BLaER1 (cell line): ENCODE data around the gene USP31.

Experiments used
- H3K27ac ChIP-seq: shearing (Covaris generic); formaldehyde crosslinking; 2 replicates; pipeline ENCODE4 v1.8.1; 2022
- H3K27me3 ChIP-seq: shearing (Covaris generic); formaldehyde crosslinking; 2 replicates; pipeline ENCODE4 v1.8.1; 2022
- H3K36me3 ChIP-seq: shearing (Covaris generic); formaldehyde crosslinking; 2 replicates; pipeline ENCODE4 v1.8.1; 2022
- H3K4me1 ChIP-seq: shearing (Covaris generic); formaldehyde crosslinking; 2 replicates; pipeline ENCODE4 v1.8.1; 2022
- H3K4me2 ChIP-seq: shearing (Covaris generic); formaldehyde crosslinking; 2 replicates; pipeline ENCODE4 v1.8.1; 2022
- H3K4me3 ChIP-seq: shearing (Covaris generic); formaldehyde crosslinking; 2 replicates; pipeline ENCODE4 v1.8.1; 2022
- H3K9ac ChIP-seq: shearing (Covaris generic); formaldehyde crosslinking; 2 replicates; pipeline ENCODE4 v1.8.1; 2022
- H3K9me3 ChIP-seq: shearing (Covaris generic); formaldehyde crosslinking; 2 replicates; pipeline ENCODE4 v1.8.1; 2022
- H4K20me1 ChIP-seq: shearing (Covaris generic); formaldehyde crosslinking; 2 replicates; pipeline ENCODE4 v1.8.1; 2022
- Cebpa-rat ChIP-seq: shearing (Covaris generic); IDR thresholded peaks from 2 replicates; pipeline ENCODE4 v1.8.1; 2022

Gene USP31

GRCh38 chr16:23072084-23072599 is 77.1 kb downstream of the USP31 start:
- H3K4me1 ChIP-seq: peaks cover 16% of the 10 kb centered on the region
- 0 out of 2 replicates have a peak overlapping the region, but pooled peaks have one; percentile 41 for H3K27ac ChIP-seq
- no peak for TF ChIP-seq Cebpa-rat
- no peak overlapping the region for H3K9ac ChIP-seq
- peak overlapping the region; percentile 73 for H3K4me2 ChIP-seq
- no peaks in the 10 kb centered on the region for H3K27me3 ChIP-seq
- no peaks in the 10 kb centered on the region for H4K20me1 ChIP-seq
- no peak overlapping the region for H3K4me3 ChIP-seq
- H3K36me3 ChIP-seq: peaks cover 85% of the 10 kb centered on the region
- H3K9me3 ChIP-seq: no peaks in the 10 kb centered on the region

- no peaks in the 10 kb centered on the region for H3K27me3 ChIP-seq
- no peak overlapping the region for H3K4me3 ChIP-seq
- H4K20me1 ChIP-seq: no peaks in the 10 kb centered on the region
- peaks cover 87% of the 10 kb centered on the region for H3K36me3 ChIP-seq
- H3K9me3 ChIP-seq: no peaks in the 10 kb centered on the region
- no peak for TF ChIP-seq Cebpa-rat
- H3K9ac ChIP-seq: 0 out of 2 replicates have a peak overlapping the region, but pooled peaks have one; percentile 12
- H3K27ac ChIP-seq: peak overlapping the region; percentile 41; the same call in 1 of the 2 replicates
- H3K4me1 ChIP-seq: peaks cover 16% of the 10 kb centered on the region
- H3K4me2 ChIP-seq: peak overlapping the region; percentile 73
These were observed 77.8 kb downstream of the USP31 start for GRCh38 chr16:23071196-23072083.

GRCh38 chr16:23069844-23070243 is 79.4 kb downstream of the USP31 start:
- no peak overlapping the region for H3K4me2 ChIP-seq
- no peak for TF ChIP-seq Cebpa-rat
- peaks cover 16% of the 10 kb centered on the region for H3K4me1 ChIP-seq
- H3K36me3 ChIP-seq: peaks cover 72% of the 10 kb centered on the region
- H4K20me1 ChIP-seq: no peaks in the 10 kb centered on the region
- no peak overlapping the region for H3K9ac ChIP-seq
- H3K4me3 ChIP-seq: no peak overlapping the region
- H3K9me3 ChIP-seq: no peaks in the 10 kb centered on the region
- H3K27ac ChIP-seq: no peak overlapping the region
- no peaks in the 10 kb centered on the region for H3K27me3 ChIP-seq

GRCh38 chr16:23068079-23068736 is 81.0 kb downstream of the USP31 start:
- peaks cover 56% of the 10 kb centered on the region for H3K36me3 ChIP-seq
- H3K9me3 ChIP-seq: no peaks in the 10 kb centered on the region

GRCh38 chr16:23066676-23067075 is 82.6 kb downstream of the USP31 start:
- peaks cover 22% of the 10 kb centered on the region for H3K4me1 ChIP-seq
- TF ChIP-seq Cebpa-rat: no peak
- H3K4me2 ChIP-seq: no peak overlapping the region
- H3K27ac ChIP-seq: no peak overlapping the region
- H3K4me3 ChIP-seq: no peak overlapping the region
- no peaks in the 10 kb centered on the region for H4K20me1 ChIP-seq
- H3K9me3 ChIP-seq: no peaks in the 10 kb centered on the region
- no peak overlapping the region for H3K9ac ChIP-seq
- H3K36me3 ChIP-seq: peaks cover 45% of the 10 kb centered on the region
- H3K27me3 ChIP-seq: no peaks in the 10 kb centered on the region

More at GRCh38 chr16:23068079-23068736, 81.0 kb downstream of the USP31 start:
- Histone ChIP-seq H3K4me3 (no peak overlapping the region), H3K9ac (no peak overlapping the region), H3K4me1 (peaks cover 19% of the 10 kb centered on the region), H3K4me2 (no peak overlapping the region), H3K27me3 (no peaks in the 10 kb centered on the region), H4K20me1 (no peaks in the 10 kb centered on the region), H3K27ac (no peak overlapping the region)
- TF ChIP-seq Cebpa-rat: no peak

- no peak overlapping the region for H3K4me2 ChIP-seq
- H4K20me1 ChIP-seq: no peaks in the 10 kb centered on the region
- H3K4me1 ChIP-seq: peaks cover 12% of the 10 kb centered on the region
- no peaks in the 10 kb centered on the region for H3K27me3 ChIP-seq
- no peak for TF ChIP-seq Cebpa-rat
- no peaks in the 10 kb centered on the region for H3K9me3 ChIP-seq
- no peak overlapping the region for H3K4me3 ChIP-seq
- no peak overlapping the region for H3K9ac ChIP-seq
- no peak overlapping the region for H3K27ac ChIP-seq
- H3K36me3 ChIP-seq: peaks cover 29% of the 10 kb centered on the region
These were observed 84.6 kb downstream of the USP31 start for GRCh38 chr16:23064639-23065038.

GRCh38 chr16:23062524-23062923 is 86.7 kb downstream of the USP31 start:
- peaks cover 12% of the 10 kb centered on the region for H3K4me1 ChIP-seq

GRCh38 chr16:23061669-23062068 is 87.6 kb downstream of the USP31 start:
- Histone ChIP-seq H3K36me3 (no peaks in the 10 kb centered on the region), H4K20me1 (no peaks in the 10 kb centered on the region), H3K9ac (no peak overlapping the region), H3K4me3 (no peak overlapping the region), H3K4me2 (no peak overlapping the region), H3K27me3 (no peaks in the 10 kb centered on the region), H3K27ac (no peak overlapping the region), H3K9me3 (no peaks in the 10 kb centered on the region), H3K4me1 (peaks cover 12% of the 10 kb centered on the region)
- TF ChIP-seq Cebpa-rat: no peak

More at GRCh38 chr16:23062524-23062923, 86.7 kb downstream of the USP31 start:
- H3K4me2 ChIP-seq: no peak overlapping the region; the same call in 1 of the 2 replicates
- H3K27me3 ChIP-seq: no peaks in the 10 kb centered on the region
- H3K9me3 ChIP-seq: no peaks in the 10 kb centered on the region
- H3K36me3 ChIP-seq: peaks cover 8% of the 10 kb centered on the region
- H3K27ac ChIP-seq: no peak overlapping the region
- H3K4me3 ChIP-seq: no peak overlapping the region
- TF ChIP-seq Cebpa-rat: no peak
- no peaks in the 10 kb centered on the region for H4K20me1 ChIP-seq
- H3K9ac ChIP-seq: no peak overlapping the region

GRCh38 chr16:23060458-23061320 is 88.6 kb downstream of the USP31 start:
- H3K36me3 ChIP-seq: no peaks in the 10 kb centered on the region

More at GRCh38 chr16:23060458-23061320, 88.6 kb downstream of the USP31 start:
- no peak overlapping the region for H3K4me3 ChIP-seq
- peaks cover 12% of the 10 kb centered on the region for H3K4me1 ChIP-seq
- H3K27ac ChIP-seq: no peak overlapping the region
- no peak overlapping the region for H3K4me2 ChIP-seq
- H3K27me3 ChIP-seq: no peaks in the 10 kb centered on the region
- no peak for TF ChIP-seq Cebpa-rat
- no peaks in the 10 kb centered on the region for H3K9me3 ChIP-seq
- no peaks in the 10 kb centered on the region for H4K20me1 ChIP-seq
- no peak overlapping the region for H3K9ac ChIP-seq
